GM12878 (cell line): ENCODE data around the gene UBAC2. TPM values are rescaled to one million over a fixed set of nuclear protein-coding genes. Genes with fewer than 3 reads are reported as not detected.

ENCODE experiments used
- ATAC-seq: fragments of 200-7000 bp; cut with Tn5 transposase; 3 replicates; pipeline ENCODE4 v1.9.1; 2020; ENCODE audit warnings: mild to moderate bottlenecking, moderate library complexity
- BruUV-seq: library from RNA; stranded (reverse); fragments of 400-500 nt; replicated peaks from 2 replicates; lab custom pipeline; 2021; lab: Mats Ljungman, UMichigan
- CTCF ChIA-PET: fragments of 300-600 bp; sonication (Branson Sonifier 250); formaldehyde crosslinking; extraction: SDS; loops from one replicate; lab custom pipeline; 2021; ENCODE audit warnings: inconsistent platforms; lab: Yijun Ruan, JAX
- POLR2A ChIA-PET: fragments of 350-600 bp; formaldehyde crosslinking; extraction: SDS; loops from one replicate; lab custom pipeline; 2021; ENCODE audit warnings: inconsistent platforms; lab: Charles Lee
- RAD21 ChIA-PET: fragments of 300-600 bp; sonication (Branson Sonifier 250); formaldehyde crosslinking; loops from one replicate; lab custom pipeline; 2023; ENCODE audit warnings: antibody characterized with exemption; ENCODE audit not compliant: unreplicated experiment; lab: Charles Lee
- SMC1A ChIA-PET: fragments of 300-600 bp; sonication (Branson Sonifier 250); formaldehyde crosslinking; loops from one replicate; lab custom pipeline; 2023; ENCODE audit not compliant: unreplicated experiment, uncharacterized antibody; lab: Charles Lee
- DNase-seq: peaks from one replicate; pipeline ENCODE4 v3.0.0-alpha.2; 2011; ENCODE audit warnings: low read depth, low spot score
- FAIRE-seq: peaks from 3 replicates; lab custom pipeline; 2011; peaks lifted over from hg19 to GRCh38; lab: Jason Lieb, UNC
- H2AFZ ChIP-seq: 2 replicates; pipeline ENCODE4 v1.6.0; 2011; ENCODE audit warnings: low read depth, low read length, control low read depth; ENCODE audit not compliant: control insufficient read depth
- H3K27ac ChIP-seq: 2 replicates; pipeline ENCODE4 v1.5.1; 2011; ENCODE audit warnings: control low read depth; ENCODE audit not compliant: control insufficient read depth, insufficient read depth
- H3K27me3 ChIP-seq, 2 experiments: replicated peaks in 1 of 2; 2 replicates each; pipeline versions ENCODE4 v1.6.0 to v1.6.1; 2011; ENCODE audit warnings: low read length in 1 of 2; ENCODE audit not compliant: control insufficient read depth in 2 of 2, insufficient read depth in 2 of 2
- H3K36me3 ChIP-seq, 2 experiments: 2 replicates each; pipeline ENCODE4 v1.5.1; 2011; ENCODE audit warnings: low read length in 1 of 2; ENCODE audit not compliant: control insufficient read depth in 2 of 2, insufficient read depth in 2 of 2
- H3K4me1 ChIP-seq: 2 replicates; pipeline ENCODE4 v1.6.1; 2011; ENCODE audit warnings: mild to moderate bottlenecking, low read length, moderate library complexity, mixed read lengths; ENCODE audit not compliant: control insufficient read depth, insufficient read depth
- H3K4me2 ChIP-seq: 2 replicates; pipeline ENCODE4 v1.6.0; 2011; ENCODE audit warnings: control low read depth; ENCODE audit not compliant: control insufficient read depth, insufficient read depth
- H3K4me3 ChIP-seq: fragments of 200-600 bp; sonication (generic); 2 replicates; pipeline ENCODE4 v1.5.1; 2016
- H3K79me2 ChIP-seq: 2 replicates; pipeline ENCODE4 v1.6.0; 2011; ENCODE audit warnings: low read length; ENCODE audit not compliant: control insufficient read depth, insufficient read depth
- H3K9ac ChIP-seq: 2 replicates; pipeline ENCODE4 v1.8.0; 2011; ENCODE audit warnings: low read length, control low read depth, mixed read lengths; ENCODE audit not compliant: control insufficient read depth, insufficient read depth
- H3K9me3 ChIP-seq: replicated peaks from 3 replicates; pipeline ENCODE4 v1.5.1; 2011; ENCODE audit warnings: mild to moderate bottlenecking, low read length; ENCODE audit not compliant: control insufficient read depth, insufficient read depth
- H4K20me1 ChIP-seq: 2 replicates; pipeline ENCODE4 v1.6.0; 2011; ENCODE audit not compliant: control insufficient read depth, insufficient read depth
- CHD1 ChIP-seq: IDR thresholded peaks from 2 replicates; pipeline ENCODE4 v1.6.1; 2012; ENCODE audit warnings: low read depth, low read length, improper control_type of control experiment
- MXI1 ChIP-seq: fragments of 150-350 bp; IDR thresholded peaks from 2 replicates; pipeline ENCODE4 v1.6.1; 2011; ENCODE audit warnings: low read depth, mild to moderate bottlenecking, inconsistent platforms, low read length, improper control_type of control experiment
- NKRF ChIP-seq: fragments of 450-650 bp; conservative IDR thresholded peaks from 2 replicates; pipeline ENCODE4 v1.6.1; 2017; ENCODE audit warnings: mild to moderate bottlenecking, moderate library complexity
- POLR2AphosphoS5 ChIP-seq: IDR thresholded peaks from 2 replicates; pipeline ENCODE4 v1.6.1; 2011; ENCODE audit warnings: mild to moderate bottlenecking, low read length, inconsistent platforms
- SMC3 ChIP-seq: IDR thresholded peaks from 2 replicates; pipeline ENCODE4 v1.6.1; 2011; ENCODE audit warnings: low read length, improper control_type of control experiment, borderline replicate concordance
- YY1 ChIP-seq: IDR thresholded peaks from 2 replicates; pipeline ENCODE4 v1.6.1; 2011; ENCODE audit warnings: low read depth, mild to moderate bottlenecking, low read length
- in situ Hi-C: fragments of 300-500 bp; cut with MboI; formaldehyde crosslinking; loops from 9 replicates; pipeline ENCODE4 v1.14.3; 2018; ENCODE audit warnings: mixed read lengths
- intact Hi-C: fragments of 100-400 bp; cut with micrococcal nuclease; formaldehyde crosslinking; loops from one replicate; pipeline ENCODE4 v1.14.2; 2022; ENCODE audit not compliant: unreplicated experiment
- polyA plus RNA-seq, 11 experiments: library from polyadenylated mRNA; depleted of rRNA in 4 of 11; unstranded in 6 of 11; stranded (reverse) in 5 of 11; fragments of >200 nt; fragmentation: Nextera tagmentation in 4 of 11; fragmentation: Illumina TruSeq in 1 of 11; extraction: Ambion mirVana in 4 of 11; extraction: Trizol in 1 of 11; gene quantifications; 1 replicate in 1 of 11; 2 replicates in 10 of 11; pipeline versions ENCODE4 v1.2.1 to v1.2.3, GENCODE V29; 2011 to 2016; ENCODE audit warnings: inconsistent platforms in 2 of 11, missing spikeins in 2 of 11, low read depth in 1 of 11
- total RNA-seq, 4 experiments: library from RNA; depleted of rRNA in 3 of 4; stranded (reverse); fragments of >200 nt in 3 of 4; fragmentation: Illumina TruSeq in 1 of 4; extraction: Trizol in 1 of 4; gene quantifications; 2 replicates each; pipeline versions ENCODE4 v1.2.1 to v1.2.3, GENCODE V29; 2013 to 2021
- TF ChIP-seq, protein P1 (sequence below): fragments of 450-650 bp; IDR thresholded peaks from 2 replicates; pipeline ENCODE4 v1.6.1; 2017; ENCODE audit warnings: mild to moderate bottlenecking
- TF ChIP-seq, protein P2 (sequence below): fragments of 450-650 bp; IDR thresholded peaks from 2 replicates; pipeline ENCODE4 v1.6.1; 2018; ENCODE audit warnings: borderline replicate concordance, mild to moderate bottlenecking; ENCODE audit not compliant: partially characterized antibody

Gene UBAC2
- total and polyA plus RNA-seq, 10 of the 15 experiments (the other 5 are each of a cell fraction or from before 2014, with no cell fraction given): 3.0 to 54.6 (median 17.4) TPM

DNA sequence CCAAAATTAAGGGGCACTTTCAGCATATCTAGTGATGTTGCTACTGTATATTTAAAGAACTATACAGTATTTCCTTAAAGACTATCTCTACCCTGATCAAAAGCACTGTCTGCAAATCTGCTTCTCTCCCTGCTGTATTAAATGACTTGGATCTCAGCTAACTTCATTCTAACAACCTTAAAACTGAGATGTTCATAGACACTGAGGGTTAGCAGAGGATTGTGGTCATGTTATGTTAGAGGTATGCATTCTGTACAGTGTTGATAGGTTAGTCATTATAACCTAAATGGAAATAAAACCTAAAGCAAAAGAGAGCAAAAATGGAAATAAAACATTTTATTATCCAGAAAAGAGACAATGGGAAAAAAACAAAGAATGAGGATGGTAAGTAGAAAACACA lies 96.7 kb downstream of the UBAC2 start:
- peak overlapping the region; percentile 64 for H3K4me2 ChIP-seq
- POLR2A ChIA-PET: interaction anchor here (0.7 to 4.6 kb wide), 10 partner anchors 9 to 137 kb away, joined by 3 to 35 read pairs (median 3); partner anchors contain the start of genes GPR183 and UBAC2
- intact Hi-C loops (no loop called here), in situ Hi-C loops (no loop called here)
- CTCF ChIA-PET: interaction anchor here (0.6 to 3.4 kb wide), 19 partner anchors 8 to 140 kb away, joined by 3 to 23 read pairs (median 5); partner anchors contain the start of gene GPR183
- RAD21 ChIA-PET: interaction anchor here (1.1 to 14.1 kb wide), 20 partner anchors 9 to 139 kb away, joined by 3 to 247 read pairs (median 9); partner anchors contain the start of genes GPR183 and UBAC2
- BruUV-seq: no TSS peak
- peaks cover 17% of the 10 kb centered on the region for H3K4me1 ChIP-seq
- peak overlapping the region; percentile 33; the same call in 1 of the 2 replicates for H3K9ac ChIP-seq
- no peaks in the 10 kb centered on the region for H3K27me3 ChIP-seq
- H3K36me3 ChIP-seq: peaks cover 6 to 19% of the 10 kb centered on the region in 2 experiments
- peak overlapping the region; percentile 58 for H3K4me3 ChIP-seq
- H3K9me3 ChIP-seq: no peaks in the 10 kb centered on the region
- 0 out of 3 replicates have a peak, but pooled peaks have one; percentile 1 for ATAC-seq
- SMC1A ChIA-PET: interaction anchor here (0.5 to 13.7 kb wide), 20 partner anchors 11 to 139 kb away, joined by 3 to 264 read pairs (median 8); partner anchors contain the start of genes GPR18 and GPR183
- no peak for FAIRE-seq
- peaks cover 91% of the 10 kb centered on the region for H3K79me2 ChIP-seq
- H3K27ac ChIP-seq: peak overlapping the region; percentile 62
- no peak overlapping the region for H2AFZ ChIP-seq
- peaks cover 3% of the 10 kb centered on the region; the same call in 1 of the 2 replicates for H4K20me1 ChIP-seq
- DNase-seq: no peak
- TF ChIP-seq SMC3: no peak
- TF ChIP-seq YY1: no peak
- no peak for TF ChIP-seq NKRF
- TF ChIP-seq, protein P1, sequence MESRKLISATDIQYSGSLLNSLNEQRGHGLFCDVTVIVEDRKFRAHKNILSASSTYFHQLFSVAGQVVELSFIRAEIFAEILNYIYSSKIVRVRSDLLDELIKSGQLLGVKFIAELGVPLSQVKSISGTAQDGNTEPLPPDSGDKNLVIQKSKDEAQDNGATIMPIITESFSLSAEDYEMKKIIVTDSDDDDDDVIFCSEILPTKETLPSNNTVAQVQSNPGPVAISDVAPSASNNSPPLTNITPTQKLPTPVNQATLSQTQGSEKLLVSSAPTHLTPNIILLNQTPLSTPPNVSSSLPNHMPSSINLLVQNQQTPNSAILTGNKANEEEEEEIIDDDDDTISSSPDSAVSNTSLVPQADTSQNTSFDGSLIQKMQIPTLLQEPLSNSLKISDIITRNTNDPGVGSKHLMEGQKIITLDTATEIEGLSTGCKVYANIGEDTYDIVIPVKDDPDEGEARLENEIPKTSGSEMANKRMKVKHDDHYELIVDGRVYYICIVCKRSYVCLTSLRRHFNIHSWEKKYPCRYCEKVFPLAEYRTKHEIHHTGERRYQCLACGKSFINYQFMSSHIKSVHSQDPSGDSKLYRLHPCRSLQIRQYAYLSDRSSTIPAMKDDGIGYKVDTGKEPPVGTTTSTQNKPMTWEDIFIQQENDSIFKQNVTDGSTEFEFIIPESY: no peak
- TF ChIP-seq CHD1: no peak
- TF ChIP-seq, protein P2, sequence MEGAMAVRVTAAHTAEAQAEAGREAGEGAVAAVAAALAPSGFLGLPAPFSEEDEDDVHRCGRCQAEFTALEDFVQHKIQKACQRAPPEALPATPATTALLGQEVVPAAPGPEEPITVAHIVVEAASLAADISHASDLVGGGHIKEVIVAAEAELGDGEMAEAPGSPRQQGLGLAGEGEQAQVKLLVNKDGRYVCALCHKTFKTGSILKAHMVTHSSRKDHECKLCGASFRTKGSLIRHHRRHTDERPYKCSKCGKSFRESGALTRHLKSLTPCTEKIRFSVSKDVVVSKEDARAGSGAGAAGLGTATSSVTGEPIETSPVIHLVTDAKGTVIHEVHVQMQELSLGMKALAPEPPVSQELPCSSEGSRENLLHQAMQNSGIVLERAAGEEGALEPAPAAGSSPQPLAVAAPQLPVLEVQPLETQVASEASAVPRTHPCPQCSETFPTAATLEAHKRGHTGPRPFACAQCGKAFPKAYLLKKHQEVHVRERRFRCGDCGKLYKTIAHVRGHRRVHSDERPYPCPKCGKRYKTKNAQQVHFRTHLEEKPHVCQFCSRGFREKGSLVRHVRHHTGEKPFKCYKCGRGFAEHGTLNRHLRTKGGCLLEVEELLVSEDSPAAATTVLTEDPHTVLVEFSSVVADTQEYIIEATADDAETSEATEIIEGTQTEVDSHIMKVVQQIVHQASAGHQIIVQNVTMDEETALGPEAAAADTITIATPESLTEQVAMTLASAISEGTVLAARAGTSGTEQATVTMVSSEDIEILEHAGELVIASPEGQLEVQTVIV: no peak
- TF ChIP-seq MXI1: no peak
- TF ChIP-seq POLR2AphosphoS5: 0 out of 2 replicates have a peak, but pooled peaks have one; percentile 3
